Peyer's patch (tissue), 4 donors: ENCODE data around the gene HES5. TPM values are rescaled to one million over a fixed set of nuclear protein-coding genes. Genes with fewer than 3 reads are reported as not detected.
A peak's percentile ranks its signal among the peaks of the same experiment; 100 is the strongest.
"Not testable (repeated sequence)": the region's sequence is repeated elsewhere in the genome, so short reads cannot be mapped to it uniquely, and the experiment has no call there.

ENCODE experiments used
- DNase-seq, 3 donors: peaks; one replicate each; pipeline ENCODE4 v3.0.0-alpha.2; 2017 to 2019
- H3K27ac ChIP-seq, 4 donors: fragments of 200-600 bp; sonication (generic); one replicate each; pipeline ENCODE4 v1.5.1; 2016 to 2019
- H3K27me3 ChIP-seq, 2 donors: fragments of 200-600 bp; sonication (generic); one replicate each; pipeline ENCODE4 v1.5.1; 2019
- H3K36me3 ChIP-seq, 3 donors: fragments of 200-600 bp; sonication (generic); one replicate each; pipeline ENCODE4 v1.5.1; 2016 to 2019
- H3K4me1 ChIP-seq, 4 donors: fragments of 200-600 bp; sonication (generic); one replicate each; pipeline ENCODE4 v1.5.1; 2016 to 2019
- H3K4me3 ChIP-seq, 4 donors: fragments of 200-600 bp; sonication (generic); 1 replicate in 3 of 4; 2 replicates in 1 of 4; pipeline ENCODE4 v1.5.1; 2016 to 2019; ENCODE audit warnings: mild to moderate bottlenecking in 1 of 4
- H3K9me3 ChIP-seq, 4 donors: fragments of 200-600 bp; sonication (generic); one replicate each; pipeline ENCODE4 v1.5.1; 2016 to 2019; ENCODE audit warnings: mild to moderate bottlenecking in 1 of 4
- POLR2A ChIP-seq, 2 donors: fragments of 450-650 bp; IDR thresholded peaks; one replicate each; pipeline ENCODE4 v1.5.1; 2017; ENCODE audit warnings: antibody characterized with exemption in 2 of 2, mild to moderate bottlenecking in 2 of 2, moderate library complexity in 2 of 2
- total RNA-seq, 4 donors: library from RNA; depleted of rRNA; stranded (reverse); fragments of >200 nt; gene quantifications; one replicate each; pipeline ENCODE4 v1.1.0, GENCODE V29; 2016
- TF ChIP-seq, protein P1 (sequence below), 6 experiments: fragments of 450-650 bp in 4 of 6; fragments of 200-600 bp in 2 of 6; sonication (generic) in 1 of 6; IDR thresholded peaks; one replicate each; pipeline ENCODE4 v1.5.1; 2017 to 2019; ENCODE audit warnings: antibody characterized with exemption in 6 of 6, mild to moderate bottlenecking in 3 of 6, moderate library complexity in 1 of 6

HES5 gene
- total RNA-seq, 4 donors from 2014 or later: 0.88 TPM; not detected in 3

DNA sequence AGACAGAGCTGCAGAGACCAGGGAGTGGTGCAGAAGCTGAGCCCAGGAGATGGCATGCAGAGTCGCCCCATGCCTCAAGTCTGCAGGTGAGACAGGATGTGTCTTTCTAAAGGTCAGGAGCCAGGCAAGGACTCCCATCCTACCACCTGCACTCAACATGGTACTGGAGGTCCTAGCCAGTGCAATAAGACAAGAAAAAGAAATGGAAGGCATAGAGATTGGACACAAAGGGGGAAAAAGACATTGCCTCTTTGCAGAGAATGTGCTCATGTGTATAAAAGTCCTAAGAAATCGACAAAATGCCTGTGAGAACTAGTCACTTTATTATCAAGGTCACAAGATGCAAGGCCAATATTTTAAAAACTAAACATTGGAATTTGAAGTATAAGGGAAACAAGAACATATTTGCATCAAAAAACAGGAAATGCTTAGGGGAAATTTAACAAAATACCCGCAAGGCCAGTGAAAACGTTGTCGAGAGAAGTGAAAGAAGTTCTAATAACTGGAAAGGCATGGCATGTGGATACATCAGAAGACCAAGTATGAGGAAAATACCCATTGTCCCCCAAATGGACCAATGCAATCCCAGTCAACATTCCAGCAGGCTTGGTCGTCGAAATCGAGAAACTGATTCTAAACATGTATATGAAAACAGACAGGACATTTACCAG, 43.3 kb upstream of the HES5 start:
- Histone ChIP-seq H3K36me3 (no peaks in the 10 kb centered on the region), H3K9me3 (no peaks in the 10 kb centered on the region), H3K4me1 (peaks cover 0 to 23% (median 12%) of the 10 kb centered on the region in 4 donors), H3K4me3 (no peak overlapping the region), H3K27me3 (no peaks in the 10 kb centered on the region), H3K27ac (no peak overlapping the region)
- DNase-seq: no peak
- no peak for TF ChIP-seq POLR2A (IDR thresholded peaks at IDR 0.05)

DNA sequence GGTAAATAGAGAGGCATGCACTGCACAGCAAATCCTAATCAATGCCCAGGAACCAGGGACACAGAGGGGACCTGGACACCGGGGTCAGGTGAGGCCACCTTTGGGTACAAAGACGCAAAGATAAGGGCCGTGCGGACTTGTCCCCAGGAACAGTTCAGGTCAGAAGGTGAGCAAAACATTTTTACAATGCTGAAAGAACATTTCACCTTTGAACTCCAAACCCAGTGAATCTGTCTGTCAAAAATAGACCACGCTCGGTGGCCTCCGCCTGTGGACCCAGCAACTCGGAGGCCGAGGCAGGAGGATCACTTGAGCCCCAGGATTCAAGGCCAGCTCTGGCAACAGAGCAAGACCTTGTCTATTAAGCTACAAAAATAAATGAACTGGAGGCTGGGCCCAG, 41.3 kb upstream of the HES5 start:
- Histone ChIP-seq H3K36me3 (no peaks in the 10 kb centered on the region), H3K9me3 (no peaks in the 10 kb centered on the region), H3K27ac (no peak overlapping the region), H3K4me1 (peaks cover 0 to 8% (median 6%) of the 10 kb centered on the region in 4 donors), H3K4me3 (no peak overlapping the region), H3K27me3 (peaks cover 0 to 4% of the 10 kb centered on the region in 2 donors)
- TF ChIP-seq, protein P1, sequence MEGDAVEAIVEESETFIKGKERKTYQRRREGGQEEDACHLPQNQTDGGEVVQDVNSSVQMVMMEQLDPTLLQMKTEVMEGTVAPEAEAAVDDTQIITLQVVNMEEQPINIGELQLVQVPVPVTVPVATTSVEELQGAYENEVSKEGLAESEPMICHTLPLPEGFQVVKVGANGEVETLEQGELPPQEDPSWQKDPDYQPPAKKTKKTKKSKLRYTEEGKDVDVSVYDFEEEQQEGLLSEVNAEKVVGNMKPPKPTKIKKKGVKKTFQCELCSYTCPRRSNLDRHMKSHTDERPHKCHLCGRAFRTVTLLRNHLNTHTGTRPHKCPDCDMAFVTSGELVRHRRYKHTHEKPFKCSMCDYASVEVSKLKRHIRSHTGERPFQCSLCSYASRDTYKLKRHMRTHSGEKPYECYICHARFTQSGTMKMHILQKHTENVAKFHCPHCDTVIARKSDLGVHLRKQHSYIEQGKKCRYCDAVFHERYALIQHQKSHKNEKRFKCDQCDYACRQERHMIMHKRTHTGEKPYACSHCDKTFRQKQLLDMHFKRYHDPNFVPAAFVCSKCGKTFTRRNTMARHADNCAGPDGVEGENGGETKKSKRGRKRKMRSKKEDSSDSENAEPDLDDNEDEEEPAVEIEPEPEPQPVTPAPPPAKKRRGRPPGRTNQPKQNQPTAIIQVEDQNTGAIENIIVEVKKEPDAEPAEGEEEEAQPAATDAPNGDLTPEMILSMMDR (IDR thresholded peaks at IDR 0.05): no peak
- no peak for TF ChIP-seq POLR2A (IDR thresholded peaks at IDR 0.05)
- DNase-seq: no peak

DNA sequence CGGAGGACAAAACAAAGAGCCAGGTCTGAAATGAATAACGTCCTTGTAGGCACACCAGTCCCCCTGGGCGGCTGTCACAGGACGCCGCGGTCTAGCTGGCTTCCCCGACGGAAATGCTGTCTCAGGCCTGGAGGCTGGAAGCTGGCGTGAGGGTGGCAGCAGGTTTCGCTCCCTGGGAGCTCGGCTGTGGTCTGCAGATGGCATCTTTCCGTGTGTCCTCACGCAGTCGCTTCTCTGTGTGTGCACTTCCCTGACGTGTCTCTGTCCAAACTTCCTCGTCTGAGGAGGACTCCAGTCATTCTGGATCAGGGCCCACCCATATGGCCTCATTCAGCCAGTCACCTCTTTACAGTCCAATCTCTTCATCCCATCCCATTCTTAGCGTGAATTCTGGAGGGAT, 40.3 kb upstream of the HES5 start:
- Histone ChIP-seq H3K4me1 (peaks cover 0 to under 1% (median 0%) of the 10 kb centered on the region in 4 donors), H3K27ac (no peak overlapping the region), H3K36me3 (no peaks in the 10 kb centered on the region), H3K4me3 (no peak overlapping the region), H3K9me3 (no peaks in the 10 kb centered on the region), H3K27me3 (peaks cover 0 to 4% of the 10 kb centered on the region in 2 donors)
- TF ChIP-seq, protein P1 (IDR thresholded peaks at IDR 0.05): no peak
- no peak for TF ChIP-seq POLR2A (IDR thresholded peaks at IDR 0.05)
- DNase-seq: no peak

DNA sequence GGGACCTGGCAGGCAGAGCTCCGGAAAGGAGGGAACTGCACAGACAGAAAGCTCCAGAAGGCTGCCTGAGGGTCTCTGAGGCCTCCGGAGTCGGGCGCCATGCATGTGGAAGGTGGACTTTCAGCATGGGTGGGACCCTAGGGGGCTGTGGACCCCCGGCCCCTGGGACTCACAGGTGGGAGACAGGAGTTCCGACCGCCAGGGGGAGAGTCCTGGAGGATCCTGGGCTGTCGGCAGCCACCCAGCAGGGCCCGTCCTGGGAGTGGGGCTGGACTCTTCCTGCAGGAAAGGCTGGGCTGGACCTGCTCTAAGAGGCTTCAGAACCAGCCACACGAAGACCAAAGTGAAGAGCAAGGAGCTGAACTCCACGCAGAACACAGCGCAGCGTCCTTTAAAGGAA, 39.6 kb upstream of the HES5 start:
- H3K27me3 ChIP-seq: not testable (repeated sequence)

DNA sequence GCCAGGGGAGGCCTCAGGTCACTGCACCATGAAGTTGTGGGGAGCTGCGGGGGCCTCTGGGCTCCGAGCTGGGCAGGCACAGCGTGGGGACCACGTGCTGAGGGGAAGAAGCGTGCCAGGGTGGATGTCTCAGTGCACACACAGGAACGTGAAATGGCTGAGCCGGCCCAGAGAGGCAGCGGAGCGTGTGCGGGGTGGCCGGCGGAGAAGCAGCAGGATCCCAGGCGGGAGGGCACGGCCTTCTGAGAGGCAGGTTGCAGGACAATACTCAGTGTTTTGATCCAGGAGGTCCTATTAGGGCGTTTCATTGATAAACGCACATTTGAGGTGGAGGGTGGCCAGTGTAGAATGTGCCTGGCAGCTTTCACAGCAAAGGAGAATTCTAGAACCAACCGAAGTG, 39.0 kb upstream of the HES5 start:
- no peak overlapping the region for H3K4me3 ChIP-seq
- no peak for TF ChIP-seq POLR2A (IDR thresholded peaks at IDR 0.05)
- TF ChIP-seq, protein P1 (IDR thresholded peaks at IDR 0.05): no peak
- H3K4me1 ChIP-seq: peaks cover 0 to 13% (median 0%) of the 10 kb centered on the region in 4 donors
- no peaks in the 10 kb centered on the region for H3K9me3 ChIP-seq
- no peak overlapping the region for H3K27ac ChIP-seq
- H3K36me3 ChIP-seq: peaks cover 0 to under 1% (median 0%) of the 10 kb centered on the region in 3 donors
- DNase-seq: peak in 1 of 3 donors; percentile 41
- peaks cover 0 to 4% of the 10 kb centered on the region in 2 donors for H3K27me3 ChIP-seq

More for the DNA sequence above, 39.6 kb upstream of the HES5 start:
- H3K4me1 ChIP-seq, H3K4me3 ChIP-seq, H3K9me3 ChIP-seq, H3K27ac ChIP-seq, H3K36me3 ChIP-seq: not testable (repeated sequence)
- peak in 1 of 3 donors; percentile 48 for DNase-seq

DNA sequence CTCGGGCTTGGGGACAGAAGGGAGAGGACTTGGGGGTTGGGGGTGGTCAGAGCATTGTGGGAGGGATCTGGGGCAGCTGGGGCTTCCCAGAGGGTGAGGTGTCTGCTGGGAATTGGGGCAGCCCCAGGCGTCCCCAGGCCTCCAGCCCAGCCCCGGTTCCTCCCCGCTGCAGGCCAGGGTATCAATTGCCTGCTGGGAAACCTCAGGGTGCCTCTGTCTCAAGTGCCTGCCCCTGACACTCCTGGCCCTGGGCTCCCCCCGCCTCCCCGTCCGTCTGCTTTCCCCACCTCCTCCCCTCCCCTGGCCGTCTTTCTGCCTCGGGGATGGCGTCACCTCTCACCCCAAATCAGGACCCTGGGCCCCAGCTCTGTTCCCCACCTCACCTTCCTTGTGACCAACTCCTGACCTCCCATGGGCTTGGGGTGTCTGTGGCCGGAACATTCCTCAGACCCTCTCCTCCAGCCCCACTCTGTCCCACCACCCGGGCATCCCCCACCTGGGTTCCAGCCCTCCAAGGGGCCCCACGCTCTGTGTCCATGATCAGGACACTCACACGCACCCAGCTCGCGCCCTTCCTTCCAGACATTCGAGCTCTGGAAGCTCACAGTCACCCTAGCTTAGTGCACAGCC, 38.2 kb upstream of the HES5 start:
- H3K9me3 ChIP-seq, H3K27ac ChIP-seq, DNase-seq, H3K36me3 ChIP-seq, H3K27me3 ChIP-seq, H3K4me3 ChIP-seq: not testable (repeated sequence)
- peaks cover 0 to 16% (median 0%) of the 10 kb centered on the region in 4 donors for H3K4me1 ChIP-seq

DNA sequence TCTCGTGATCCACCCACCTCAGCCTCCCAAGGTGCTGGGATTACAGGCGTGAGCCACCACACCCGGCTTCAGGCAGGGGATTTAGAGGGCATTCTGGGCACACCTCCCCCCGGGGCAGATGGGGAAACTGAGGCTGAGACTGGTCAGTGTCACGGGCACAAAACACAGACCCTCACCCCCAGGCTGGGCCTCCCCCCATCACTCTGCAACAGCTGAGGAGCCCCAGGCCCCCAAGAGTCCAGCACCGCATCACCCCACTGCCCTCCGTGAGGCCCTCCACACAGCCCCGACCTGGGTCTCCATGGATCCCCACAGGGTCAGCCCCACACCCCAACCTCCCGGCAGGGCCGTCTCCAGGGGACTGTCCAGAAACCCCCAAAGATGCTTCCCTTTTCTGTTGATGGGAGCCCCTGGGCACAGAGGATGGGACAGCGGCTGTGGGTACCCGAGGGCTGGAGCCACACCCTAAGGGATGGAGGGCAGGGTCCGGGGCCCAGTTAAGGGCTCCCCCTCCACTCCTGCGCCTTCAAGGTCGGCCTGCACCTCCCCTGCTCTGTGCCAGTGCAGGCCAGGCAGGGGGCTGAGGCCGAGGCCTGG, 37.1 kb upstream of the HES5 start:
- Histone ChIP-seq H3K27me3 (peaks cover 0 to 4% of the 10 kb centered on the region in 2 donors), H3K9me3 (no peaks in the 10 kb centered on the region), H3K36me3 (peaks cover 0 to 20% (median 0%) of the 10 kb centered on the region in 3 donors), H3K4me1 (peaks cover 0 to 16% (median 0%) of the 10 kb centered on the region in 4 donors), H3K27ac (no peak overlapping the region), H3K4me3 (no peak overlapping the region)
- TF ChIP-seq, protein P1 (IDR thresholded peaks at IDR 0.05): no peak
- no peak for TF ChIP-seq POLR2A (IDR thresholded peaks at IDR 0.05)
- DNase-seq: peak in 1 of 3 donors; percentile 43
